Esophagus squamous epithelium (tissue), 4 donors: ENCODE results near the gene KLLN.

Experiments
- CTCF ChIP-seq, 6 experiments: fragments of 450-650 bp in 4 of 6; fragments of 200-600 bp in 2 of 6; sonication (generic) in 2 of 6; IDR thresholded peaks; one replicate each; pipeline ENCODE4 v1.5.1; 2016 to 2019; ENCODE audit warnings: antibody characterized with exemption in 6 of 6, mild to moderate bottlenecking in 4 of 6, moderate library complexity in 4 of 6
- POLR2A ChIP-seq, 4 donors: fragments of 450-650 bp; IDR thresholded peaks; one replicate each; pipeline ENCODE4 v1.6.1; 2017; ENCODE audit warnings: antibody characterized with exemption in 4 of 4, mild to moderate bottlenecking in 4 of 4, moderate library complexity in 3 of 4

- TF ChIP-seq CTCF (IDR thresholded peaks at IDR 0.05), result no peak
- no peak for TF ChIP-seq POLR2A (IDR thresholded peaks at IDR 0.05)
Measured at GRCh38 chr10:87886635-87887034, 23.3 kb upstream of the KLLN start.
